Prostate gland (tissue), 2 donors: ENCODE results near the gene RASA1.

ENCODE experiments used
- POLR2A ChIP-seq: fragments of 450-650 bp; IDR thresholded peaks from one replicate; pipeline ENCODE4 v1.6.1; 2016; ENCODE audit warnings: antibody characterized with exemption, mild to moderate bottlenecking
- TF ChIP-seq, protein P1 (sequence below), 4 experiments: fragments of 200-600 bp in 2 of 4; fragments of 450-650 bp in 2 of 4; sonication (generic) in 2 of 4; IDR thresholded peaks; 1 replicate in 3 of 4; 2 replicates in 1 of 4; pipeline ENCODE4 v1.5.1; 2016 to 2019; ENCODE audit warnings: antibody characterized with exemption in 4 of 4, mild to moderate bottlenecking in 2 of 4, moderate library complexity in 2 of 4

DNA sequence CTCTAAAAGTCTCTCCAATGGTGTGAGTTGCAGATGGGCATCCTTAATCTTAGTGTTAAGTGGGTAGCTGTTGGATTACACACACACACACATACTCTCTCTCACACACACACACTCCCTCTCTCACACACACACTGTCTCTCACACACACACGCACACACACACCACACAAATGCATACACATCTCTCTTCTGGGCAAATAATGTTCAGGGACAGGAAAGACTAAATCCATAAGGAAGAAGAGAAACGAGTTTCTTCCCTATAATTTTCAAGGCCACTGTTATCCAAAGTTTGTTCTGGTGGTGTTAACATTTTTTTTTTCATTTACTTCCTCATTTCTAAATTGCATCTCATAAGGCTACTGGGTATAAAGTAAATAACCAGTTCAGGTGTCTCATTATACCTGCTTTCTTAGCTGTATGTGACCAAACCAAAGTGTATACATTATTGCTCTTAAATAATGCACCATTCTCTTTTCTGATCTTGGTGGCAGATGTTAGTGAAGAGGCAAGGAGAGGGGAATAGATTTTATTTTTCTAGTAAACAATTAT, 167.5 kb downstream of the RASA1 start:
- TF ChIP-seq, protein P1, sequence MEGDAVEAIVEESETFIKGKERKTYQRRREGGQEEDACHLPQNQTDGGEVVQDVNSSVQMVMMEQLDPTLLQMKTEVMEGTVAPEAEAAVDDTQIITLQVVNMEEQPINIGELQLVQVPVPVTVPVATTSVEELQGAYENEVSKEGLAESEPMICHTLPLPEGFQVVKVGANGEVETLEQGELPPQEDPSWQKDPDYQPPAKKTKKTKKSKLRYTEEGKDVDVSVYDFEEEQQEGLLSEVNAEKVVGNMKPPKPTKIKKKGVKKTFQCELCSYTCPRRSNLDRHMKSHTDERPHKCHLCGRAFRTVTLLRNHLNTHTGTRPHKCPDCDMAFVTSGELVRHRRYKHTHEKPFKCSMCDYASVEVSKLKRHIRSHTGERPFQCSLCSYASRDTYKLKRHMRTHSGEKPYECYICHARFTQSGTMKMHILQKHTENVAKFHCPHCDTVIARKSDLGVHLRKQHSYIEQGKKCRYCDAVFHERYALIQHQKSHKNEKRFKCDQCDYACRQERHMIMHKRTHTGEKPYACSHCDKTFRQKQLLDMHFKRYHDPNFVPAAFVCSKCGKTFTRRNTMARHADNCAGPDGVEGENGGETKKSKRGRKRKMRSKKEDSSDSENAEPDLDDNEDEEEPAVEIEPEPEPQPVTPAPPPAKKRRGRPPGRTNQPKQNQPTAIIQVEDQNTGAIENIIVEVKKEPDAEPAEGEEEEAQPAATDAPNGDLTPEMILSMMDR (IDR thresholded peaks at IDR 0.05), result no peak
- TF ChIP-seq POLR2A, result no peak
